Vagina (tissue), 2 donors: ENCODE results near the gene MBP. TPM values are rescaled to one million over a fixed set of nuclear protein-coding genes. Genes with fewer than 3 reads are reported as not detected.

Source experiments
- DNase-seq, 2 donors: peaks; one replicate each; pipeline ENCODE4 v3.0.0-alpha.2; 2017; ENCODE audit errors: extremely low spot score in 2 of 2
- H3K27ac ChIP-seq: fragments of 200-600 bp; sonication (generic); one replicate; pipeline ENCODE4 v1.5.1; 2019
- H3K27me3 ChIP-seq: fragments of 200-600 bp; sonication (generic); one replicate; pipeline ENCODE4 v1.5.1; 2019
- H3K36me3 ChIP-seq, 2 donors: fragments of 200-600 bp; sonication (generic); one replicate each; pipeline ENCODE4 v1.5.1; 2017 to 2019
- H3K4me1 ChIP-seq: fragments of 200-600 bp; sonication (generic); one replicate; pipeline ENCODE4 v1.5.1; 2019
- H3K4me3 ChIP-seq, 2 donors: fragments of 200-600 bp; sonication (generic); 1 replicate in 1 of 2; 2 replicates in 1 of 2; pipeline ENCODE4 v1.5.1; 2016 to 2019
- H3K9me3 ChIP-seq: fragments of 200-600 bp; sonication (generic); one replicate; pipeline ENCODE4 v1.5.1; 2019
- CTCF ChIP-seq, 3 experiments: fragments of 450-650 bp in 2 of 3; fragments of 200-600 bp in 1 of 3; sonication (generic) in 1 of 3; IDR thresholded peaks; one replicate each; pipeline ENCODE4 v1.5.1; 2017 to 2019; ENCODE audit warnings: antibody characterized with exemption in 3 of 3, mild to moderate bottlenecking in 2 of 3, moderate library complexity in 2 of 3
- POLR2A ChIP-seq, 2 donors: fragments of 450-650 bp; IDR thresholded peaks; one replicate each; pipeline ENCODE4 v1.6.1; 2017; ENCODE audit warnings: antibody characterized with exemption in 2 of 2, mild to moderate bottlenecking in 2 of 2, moderate library complexity in 2 of 2
- POLR2AphosphoS5 ChIP-seq, 2 donors: sonication (generic); formaldehyde crosslinking; IDR thresholded peaks; one replicate each; pipeline ENCODE4 v1.9.0; 2017; ENCODE audit warnings: antibody characterized with exemption in 2 of 2, mild to moderate bottlenecking in 2 of 2, low read depth in 1 of 2; ENCODE audit not compliant: insufficient read depth in 1 of 2
- intact Hi-C: fragments of 100-400 bp; cut with DNase I; formaldehyde crosslinking; loops from one replicate; pipeline ENCODE4 v1.15.1; 2023
- total RNA-seq: library from RNA; depleted of rRNA; stranded (reverse); fragments of >200 nt; gene quantifications from one replicate; pipeline ENCODE4 v1.2.3, GENCODE V29; 2016

MBP gene
- total RNA-seq, 1 donor from 2014 or later = 33.6 TPM

- no peak overlapping the region for H3K27ac ChIP-seq
- no peaks in the 10 kb centered on the region for H3K27me3 ChIP-seq
- intact Hi-C loops = no loop called here
- no peak for DNase-seq
- peaks cover 1% of the 10 kb centered on the region for H3K4me1 ChIP-seq
- no peaks in the 10 kb centered on the region for H3K9me3 ChIP-seq
- TF ChIP-seq CTCF (IDR thresholded peaks at IDR 0.05) = no peak
- TF ChIP-seq POLR2A (IDR thresholded peaks at IDR 0.05) = no peak
- no peak for TF ChIP-seq POLR2AphosphoS5 (IDR thresholded peaks at IDR 0.05; ENCODE audit: insufficient read depth in 1 of 2, low read depth in 1 of 2)
- no peaks in the 10 kb centered on the region for H3K36me3 ChIP-seq
- no peak overlapping the region for H3K4me3 ChIP-seq
Observed at GRCh38 chr18:77151772-77152520, 19.4 kb upstream of the MBP start.

- Histone ChIP-seq H3K27ac (no peak overlapping the region), H3K4me1 (peaks cover 6% of the 10 kb centered on the region), H3K27me3 (no peaks in the 10 kb centered on the region), H3K36me3 (no peaks in the 10 kb centered on the region), H3K4me3 (no peak overlapping the region), H3K9me3 (no peaks in the 10 kb centered on the region)
- peak in 1 of 2 donors; percentile 2 for DNase-seq
- intact Hi-C loops = no loop called here
- no peak for TF ChIP-seq POLR2AphosphoS5 (IDR thresholded peaks at IDR 0.05; ENCODE audit: insufficient read depth in 1 of 2, low read depth in 1 of 2)
- no peak for TF ChIP-seq POLR2A (IDR thresholded peaks at IDR 0.05)
- no peak for TF ChIP-seq CTCF (IDR thresholded peaks at IDR 0.05)
Observed at GRCh38 chr18:77151033-77151771, 18.6 kb upstream of the MBP start.

GRCh38 chr18:77150588-77150987 lies 18.0 kb upstream of the MBP start:
- TF ChIP-seq POLR2AphosphoS5 (IDR thresholded peaks at IDR 0.05; ENCODE audit: insufficient read depth in 1 of 2, low read depth in 1 of 2) (no peak), POLR2A (IDR thresholded peaks at IDR 0.05) (no peak)

GRCh38 chr18:77148289-77148688 lies 15.7 kb upstream of the MBP start:
- Histone ChIP-seq H3K4me1 (peaks cover 6% of the 10 kb centered on the region), H3K4me3 (no peak overlapping the region), H3K36me3 (no peaks in the 10 kb centered on the region), H3K27me3 (no peaks in the 10 kb centered on the region), H3K9me3 (no peaks in the 10 kb centered on the region), H3K27ac (no peak overlapping the region)
- DNase-seq = peak in 1 of 2 donors; percentile 40
- TF ChIP-seq POLR2AphosphoS5 (IDR thresholded peaks at IDR 0.05; ENCODE audit: insufficient read depth in 1 of 2, low read depth in 1 of 2) = no peak
- intact Hi-C loops = no loop called here

More at GRCh38 chr18:77150588-77150987, 18.0 kb upstream of the MBP start:
- peak in 1 of 2 donors; percentile 10 for DNase-seq
- Histone ChIP-seq H3K4me1 (peaks cover 6% of the 10 kb centered on the region), H3K4me3 (no peak overlapping the region), H3K27me3 (no peaks in the 10 kb centered on the region), H3K9me3 (no peaks in the 10 kb centered on the region), H3K36me3 (no peaks in the 10 kb centered on the region), H3K27ac (no peak overlapping the region)
- intact Hi-C loops = no loop called here

- DNase-seq = peak in 1 of 2 donors; percentile 69
- intact Hi-C loops = no loop called here
- H3K27me3 ChIP-seq = no peaks in the 10 kb centered on the region
- H3K9me3 ChIP-seq = no peaks in the 10 kb centered on the region
- peaks cover 6% of the 10 kb centered on the region for H3K4me1 ChIP-seq
- no peak overlapping the region for H3K27ac ChIP-seq
- H3K36me3 ChIP-seq = no peaks in the 10 kb centered on the region
- no peak for TF ChIP-seq CTCF (IDR thresholded peaks at IDR 0.05)
- no peak for TF ChIP-seq POLR2AphosphoS5 (IDR thresholded peaks at IDR 0.05; ENCODE audit: insufficient read depth in 1 of 2, low read depth in 1 of 2)
- TF ChIP-seq POLR2A (IDR thresholded peaks at IDR 0.05) = no peak
- H3K4me3 ChIP-seq = no peak overlapping the region
Observed at GRCh38 chr18:77147418-77147852, 14.9 kb upstream of the MBP start.
